Activated CD8-positive, alpha-beta memory T cell treated with anti-CD3 and anti-CD28 coated beads for 36 hours (primary cell): Measurements from ENCODE around the gene STRN. TPM values are rescaled to one million over a fixed set of nuclear protein-coding genes. Genes with fewer than 3 reads are reported as not detected.
"Not testable (repeated sequence)": the region's sequence is repeated elsewhere in the genome, so short reads cannot be mapped to it uniquely, and the experiment has no call there.

ENCODE experiments used
- CTCF ChIA-PET: fragments of 350-600 bp; sonication (Branson Sonifier 250); formaldehyde crosslinking; loops from one replicate; lab custom pipeline; 2021; ENCODE audit warnings: antibody characterized with exemption; lab: Charles Lee
- POLR2A ChIA-PET: fragments of 350-600 bp; sonication (Branson Sonifier 250); formaldehyde crosslinking; loops from one replicate; lab custom pipeline; 2021; ENCODE audit warnings: antibody characterized with exemption; lab: Charles Lee
- total RNA-seq, 2 experiments: library from RNA; stranded (reverse); gene quantifications; one replicate each; pipeline ENCODE4 v1.2.3, GENCODE V29; 2021

STRN gene
- total RNA-seq, 2 experiments from 2014 or later: 25.6 to 27.9 TPM

- CTCF ChIA-PET: interaction anchor here (1.0 kb wide), 1 partner anchor 138 kb away, joined by 3 read pairs; no protein-coding TSS in a partner anchor
- POLR2A ChIA-PET: interaction anchor here (0.6 kb wide), 1 partner anchor 145 kb away, joined by 3 read pairs; no protein-coding TSS in a partner anchor
Measured at GRCh38 chr2:36919041-36919837, 47.1 kb downstream of the STRN start.

GRCh38 chr2:36918307-36918706, 48.0 kb downstream of the STRN start:
- ChIA-PET CTCF (interaction anchor here (0.9 to 1.0 kb wide), 2 partner anchors 133 to 137 kb away, joined by 3 read pairs; no protein-coding TSS in a partner anchor), POLR2A (no interaction called here)

- ChIA-PET CTCF (no interaction called here), POLR2A (no interaction called here)
Measured at GRCh38 chr2:36915627-36916026, 50.7 kb downstream of the STRN start.

- POLR2A ChIA-PET: no interaction called here
- CTCF ChIA-PET: no interaction called here
Measured at GRCh38 chr2:36912695-36913094, 53.6 kb downstream of the STRN start.

- ChIA-PET POLR2A (no interaction called here), CTCF (interaction anchor here (1.1 kb wide), 1 partner anchor 30 kb away, joined by 4 read pairs; no protein-coding TSS in a partner anchor)
Measured at GRCh38 chr2:36911012-36911411, 55.3 kb downstream of the STRN start.

DNA sequence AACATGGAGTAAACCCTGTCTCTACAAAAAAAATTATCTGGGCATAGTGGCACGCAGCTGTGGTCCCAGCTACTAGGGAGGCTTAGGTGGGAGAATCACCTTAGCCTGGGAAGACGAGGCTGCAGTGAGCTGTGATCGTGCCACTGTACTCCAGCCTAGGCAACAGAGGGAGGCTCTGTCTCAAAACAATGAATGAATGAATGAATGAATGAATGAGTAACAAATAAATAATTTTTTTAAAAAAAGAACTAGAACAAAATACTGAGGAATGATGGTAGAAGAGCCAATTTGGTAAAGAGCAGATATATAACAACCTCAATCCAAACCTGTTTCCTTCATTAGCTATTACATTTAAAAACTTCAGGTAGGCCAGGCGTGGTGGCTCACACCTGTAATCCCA, 60.1 kb downstream of the STRN start:
- CTCF ChIA-PET: no interaction called here

DNA sequence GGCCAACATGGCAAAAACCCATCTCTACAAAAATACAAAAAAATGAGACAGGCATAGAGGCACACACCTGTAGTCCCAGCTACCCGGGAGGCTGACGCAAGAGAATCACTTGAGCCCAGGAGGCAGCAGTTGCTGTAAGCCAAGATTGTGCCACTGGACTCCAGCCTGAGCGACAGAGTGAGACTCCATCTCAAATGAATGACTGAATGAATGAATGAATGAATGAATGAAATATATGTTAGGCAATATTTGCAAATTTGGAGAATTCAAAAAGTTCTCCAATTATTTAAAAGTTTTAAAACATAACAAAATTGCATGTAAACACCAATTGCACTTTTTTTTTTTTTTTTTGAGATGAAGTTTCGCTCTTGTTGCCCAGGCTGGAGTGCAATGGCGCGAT, 61.7 kb downstream of the STRN start:
- CTCF ChIA-PET: no interaction called here
- POLR2A ChIA-PET: no interaction called here

More for the DNA sequence above, 60.1 kb downstream of the STRN start:
- POLR2A ChIA-PET: no interaction called here

DNA sequence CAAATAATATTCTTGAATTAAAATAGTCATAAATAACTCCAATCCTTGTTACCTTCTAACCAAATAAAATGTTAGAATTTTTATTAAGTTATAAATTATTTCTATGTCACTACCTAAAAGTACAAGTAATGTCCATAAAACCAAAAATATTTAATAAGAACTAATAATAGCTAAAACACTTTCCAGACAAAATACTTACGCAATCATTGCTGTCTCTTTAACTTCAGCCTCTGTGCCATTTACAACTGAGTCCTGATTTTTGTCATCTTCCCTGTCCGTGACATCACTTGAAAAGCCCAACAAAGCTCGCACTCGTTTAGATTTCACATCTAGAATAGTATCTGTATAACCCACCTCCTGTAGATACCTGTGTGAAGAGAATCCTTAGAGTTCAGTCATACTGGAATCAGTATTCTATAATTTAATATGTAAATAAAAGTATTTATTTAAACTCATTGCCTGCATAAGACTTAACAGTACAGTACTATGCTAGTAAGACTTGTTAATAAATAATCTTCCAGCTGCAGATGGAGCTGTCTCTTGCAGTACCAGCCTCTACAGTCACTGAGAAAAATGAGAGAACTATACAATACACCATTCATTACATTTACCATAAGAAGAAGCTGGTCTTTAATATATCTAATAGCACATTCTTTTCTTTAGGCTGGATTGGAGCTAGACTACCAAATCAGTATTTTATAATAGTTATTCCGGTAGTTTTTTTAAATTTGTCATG, 63.8 kb downstream of the STRN start:
- CTCF ChIA-PET: no interaction called here

GRCh38 chr2:36892805-36893204, 73.5 kb downstream of the STRN start:
- ChIA-PET POLR2A (no interaction called here), CTCF (no interaction called here)

More for the DNA sequence above, 63.8 kb downstream of the STRN start:
- POLR2A ChIA-PET: no interaction called here

DNA sequence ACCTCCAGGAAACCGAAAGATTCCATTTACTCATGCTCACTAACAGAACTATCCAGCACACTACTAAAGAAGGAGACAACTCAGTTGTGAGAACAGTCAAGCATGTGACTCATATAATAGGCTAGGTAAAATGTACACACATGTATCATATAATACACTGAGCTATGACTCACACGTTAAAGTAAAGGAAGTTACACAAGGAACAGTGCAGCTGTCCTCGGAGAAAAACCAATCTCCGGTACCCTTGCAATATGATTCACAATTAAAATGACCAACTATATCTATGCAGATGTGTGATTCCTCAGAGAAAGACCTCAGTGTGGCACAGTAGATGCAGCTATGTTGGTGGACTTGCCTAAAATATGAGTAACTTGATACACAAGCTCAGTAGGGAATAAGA, 76.5 kb downstream of the STRN start:
- ChIA-PET CTCF (no interaction called here), POLR2A (interaction anchor here (0.5 kb wide), 1 partner anchor 81 kb away, joined by 4 read pairs; no protein-coding TSS in a partner anchor)

GRCh38 chr2:36887095-36887494, 79.2 kb downstream of the STRN start:
- POLR2A ChIA-PET, CTCF ChIA-PET: not testable (repeated sequence)

- CTCF ChIA-PET: no interaction called here
- POLR2A ChIA-PET: no interaction called here
Measured at GRCh38 chr2:36886664-36887063, 79.7 kb downstream of the STRN start.

DNA sequence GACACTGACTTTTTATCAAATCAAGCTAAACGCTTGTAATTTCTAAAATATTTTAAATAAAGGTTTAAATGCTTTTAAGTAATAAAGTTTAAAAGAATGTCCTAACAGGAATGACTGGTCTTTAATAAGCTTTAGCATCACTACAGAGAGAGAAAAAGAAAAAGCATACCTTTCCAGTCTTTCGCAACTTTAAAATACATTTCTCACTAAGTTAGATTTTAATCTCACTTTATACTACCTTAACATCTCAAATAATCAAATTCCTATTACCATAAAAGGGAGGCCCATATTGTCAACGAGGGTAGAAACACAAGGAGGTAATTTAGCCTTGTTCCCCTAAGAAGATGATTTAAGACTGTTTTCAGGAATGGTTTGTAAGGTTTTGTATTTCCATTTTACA, 80.7 kb downstream of the STRN start:
- CTCF ChIA-PET: no interaction called here
- POLR2A ChIA-PET: no interaction called here

DNA sequence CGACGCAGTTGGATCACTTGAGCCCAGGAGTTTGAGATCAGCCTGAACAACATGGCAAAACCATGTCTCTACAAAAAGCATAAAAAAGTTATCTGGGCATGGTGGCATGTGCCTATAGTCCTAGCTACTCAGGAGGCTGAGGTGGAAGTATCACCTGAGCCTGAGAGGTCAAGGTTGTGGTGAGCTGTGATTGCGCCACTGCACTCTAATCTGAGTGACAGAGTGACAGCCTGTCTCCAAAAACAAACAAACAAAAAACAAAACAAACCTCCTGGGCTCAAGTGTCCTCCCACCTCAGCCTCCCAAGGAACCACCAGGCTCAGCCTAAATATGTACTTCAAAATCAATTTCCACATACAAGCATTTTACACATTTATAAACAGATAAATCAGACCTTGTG, 83.8 kb downstream of the STRN start:
- ChIA-PET CTCF (no interaction called here), POLR2A (no interaction called here)

DNA sequence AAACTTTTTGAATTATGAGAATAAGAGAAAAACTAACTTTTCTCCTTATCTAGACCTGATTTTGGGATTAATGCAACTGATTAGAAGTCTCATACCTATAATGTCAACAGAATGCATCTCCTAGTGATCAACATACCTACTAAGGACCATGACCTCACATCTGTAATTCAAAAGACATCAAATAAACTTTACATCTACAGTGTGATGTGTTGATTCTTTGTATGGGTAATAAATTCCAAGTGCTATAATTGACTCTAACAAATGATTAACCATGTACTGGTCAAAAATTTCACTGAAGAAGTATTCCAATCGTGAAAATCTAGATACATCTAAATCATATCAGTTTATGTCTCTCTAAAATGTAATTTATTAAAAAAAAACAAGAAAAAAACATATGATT, 84.5 kb downstream of the STRN start:
- POLR2A ChIA-PET: no interaction called here
- CTCF ChIA-PET: no interaction called here

DNA sequence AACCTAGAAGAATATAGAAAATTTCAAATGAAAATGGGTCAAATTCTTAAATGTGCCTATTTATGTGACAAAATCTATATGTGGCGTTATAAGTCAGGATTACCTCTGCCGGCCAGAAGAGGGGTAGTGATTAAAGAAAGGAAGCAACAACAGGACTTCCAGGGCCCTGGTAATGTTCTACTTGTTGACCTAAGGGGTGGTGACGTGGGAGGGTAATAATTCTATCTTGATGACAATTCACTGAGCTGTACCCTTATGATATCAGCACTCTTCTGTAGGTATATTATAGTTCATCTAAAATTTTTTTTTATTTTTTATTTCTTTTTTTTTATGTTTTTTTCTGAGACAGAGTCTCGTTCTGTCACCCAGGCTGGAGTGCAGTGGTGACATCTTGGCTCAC, 87.9 kb downstream of the STRN start:
- ChIA-PET POLR2A (no interaction called here), CTCF (no interaction called here)

GRCh38 chr2:36871068-36871707, 95.1 kb downstream of the STRN start:
- ChIA-PET CTCF (no interaction called here), POLR2A (interaction anchor here (0.6 kb wide), 1 partner anchor 86 kb away, joined by 3 read pairs; no protein-coding TSS in a partner anchor)

- ChIA-PET CTCF (no interaction called here), POLR2A (no interaction called here)
Measured at GRCh38 chr2:36869606-36870005, 96.7 kb downstream of the STRN start.

GRCh38 chr2:36861896-36862295, 104.4 kb downstream of the STRN start:
- CTCF ChIA-PET: no interaction called here
- POLR2A ChIA-PET: no interaction called here

- ChIA-PET CTCF (no interaction called here), POLR2A (no interaction called here)
Measured at GRCh38 chr2:36859366-36859792, 107.0 kb downstream of the STRN start.
